Left ventricle myocardium superior (tissue), 1 donor: Measurements from ENCODE around the gene S100A5. TPM values are rescaled to one million over a fixed set of nuclear protein-coding genes. Genes with fewer than 3 reads are reported as not detected.
"Not testable (repeated sequence)": the region's sequence is repeated elsewhere in the genome, so short reads cannot be mapped to it uniquely, and the experiment has no call there.

Source experiments
- ATAC-seq: fragments of 200-7000 bp; cut with Tn5 transposase; one replicate; pipeline ENCODE4 v1.9.1; 2020; ENCODE audit warnings: mild to moderate bottlenecking, moderate library complexity
- DNase-seq: peaks from one replicate; pipeline ENCODE4 v3.0.0-alpha.2; 2020
- intact Hi-C: fragments of 100-400 bp; cut with micrococcal nuclease; formaldehyde crosslinking; loops from one replicate; pipeline ENCODE4 v1.11.0; 2022
- total RNA-seq: library from RNA; stranded (reverse); fragmentation: NEBNext Ultra II Directional; extraction: Animal tissue kit (Norgen Biotek cat#: 25700); gene quantifications from one replicate; pipeline ENCODE4 v1.2.1, GENCODE V29; 2021
- donor health status: DM: no; HTN: yes; CAD: no; lungs with severe emphysema.

Gene S100A5
- total RNA-seq, 1 donor from 2014 or later: not detected

- ATAC-seq (peak; percentile 36), DNase-seq (peak; percentile 92)
- intact Hi-C loops: no loop called here
Measured at GRCh38 chr1:153568367-153569099, 27.8 kb upstream of the S100A5 start.

DNA sequence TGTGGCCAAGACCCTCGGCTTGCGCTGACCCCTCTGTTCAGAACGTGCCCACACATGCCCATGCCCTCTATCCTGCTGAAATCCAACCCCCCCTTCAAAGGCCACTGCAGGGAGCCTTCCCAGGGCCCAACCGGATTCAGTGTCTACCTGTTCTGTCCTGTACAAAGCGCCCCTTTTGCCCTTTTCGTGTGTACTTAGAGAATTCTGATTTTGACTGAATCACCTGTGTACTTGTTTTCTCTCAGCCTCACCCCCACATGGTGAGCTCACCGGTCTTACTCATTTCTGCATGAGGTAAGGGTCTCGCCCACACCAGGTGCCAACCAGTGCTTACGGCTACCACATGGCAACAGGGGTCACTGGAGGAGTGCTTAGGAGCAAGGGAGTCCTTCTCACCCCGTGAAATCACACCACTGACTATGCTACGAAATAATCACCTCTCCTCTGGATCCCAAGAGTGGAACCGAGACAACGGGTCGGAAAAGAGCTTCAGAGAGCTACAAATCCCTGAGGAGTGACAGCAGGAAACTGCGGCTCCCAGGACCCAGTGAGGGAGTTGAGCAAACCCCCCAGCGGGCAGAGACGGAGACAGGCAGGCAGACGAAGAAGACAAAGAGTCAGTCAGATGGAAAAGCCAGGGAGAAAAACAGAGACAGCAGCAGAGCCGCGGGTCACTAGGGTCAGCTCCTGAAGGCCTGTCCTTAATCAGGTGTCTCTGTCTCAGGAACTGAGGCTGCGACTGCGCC lies 27.1 kb upstream of the S100A5 start:
- intact Hi-C loops: no loop called here
- DNase-seq (no peak), ATAC-seq (no peak)

DNA sequence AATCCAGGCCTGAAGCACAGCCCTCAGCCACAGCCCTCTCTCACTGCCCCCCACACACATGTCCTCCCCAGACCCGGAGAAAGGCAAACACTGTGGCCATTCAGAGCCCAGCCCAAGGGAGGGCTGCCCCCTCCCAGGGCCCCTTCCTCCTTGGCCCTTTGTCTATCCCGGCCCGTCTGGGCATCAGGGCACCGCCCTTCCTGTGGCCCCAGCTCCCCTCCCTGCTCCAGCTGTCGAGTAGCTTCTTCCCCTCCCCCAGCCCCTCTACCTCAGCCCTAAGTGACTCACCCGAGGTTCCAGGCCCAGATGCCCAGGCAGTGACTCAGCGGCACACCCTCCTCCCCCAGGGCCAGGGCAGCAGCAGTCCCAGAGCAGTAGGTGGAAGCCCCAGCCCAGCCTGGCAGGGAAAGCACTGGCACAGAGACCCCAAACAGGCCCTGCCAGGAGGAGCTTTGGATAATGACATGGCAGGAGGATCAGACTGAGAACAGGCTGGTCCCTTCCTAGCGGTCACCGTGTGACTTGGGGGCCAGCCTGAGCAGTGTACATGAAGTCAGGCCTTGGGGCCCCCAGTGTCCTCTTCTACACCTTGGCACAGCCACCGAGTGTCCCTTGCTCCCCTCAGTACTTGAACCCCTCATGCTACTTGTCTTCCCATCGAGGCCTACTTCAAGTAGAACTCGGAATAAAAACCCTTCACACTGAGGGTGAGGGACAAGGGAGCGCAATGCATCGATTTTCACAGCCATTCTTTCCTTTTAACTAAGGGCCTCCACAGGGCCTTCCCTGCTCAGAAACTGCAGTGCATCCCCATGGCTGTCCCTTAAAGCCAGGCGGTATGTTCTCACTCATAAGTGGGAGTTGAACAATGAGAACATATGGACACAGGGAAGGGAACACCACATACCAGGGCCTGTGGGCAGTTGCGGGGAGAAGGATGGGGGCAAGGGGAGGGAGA lies 26.0 kb upstream of the S100A5 start:
- peak; percentile 91 for DNase-seq
- intact Hi-C loops: no loop called here
- peak; percentile 94 for ATAC-seq

DNA sequence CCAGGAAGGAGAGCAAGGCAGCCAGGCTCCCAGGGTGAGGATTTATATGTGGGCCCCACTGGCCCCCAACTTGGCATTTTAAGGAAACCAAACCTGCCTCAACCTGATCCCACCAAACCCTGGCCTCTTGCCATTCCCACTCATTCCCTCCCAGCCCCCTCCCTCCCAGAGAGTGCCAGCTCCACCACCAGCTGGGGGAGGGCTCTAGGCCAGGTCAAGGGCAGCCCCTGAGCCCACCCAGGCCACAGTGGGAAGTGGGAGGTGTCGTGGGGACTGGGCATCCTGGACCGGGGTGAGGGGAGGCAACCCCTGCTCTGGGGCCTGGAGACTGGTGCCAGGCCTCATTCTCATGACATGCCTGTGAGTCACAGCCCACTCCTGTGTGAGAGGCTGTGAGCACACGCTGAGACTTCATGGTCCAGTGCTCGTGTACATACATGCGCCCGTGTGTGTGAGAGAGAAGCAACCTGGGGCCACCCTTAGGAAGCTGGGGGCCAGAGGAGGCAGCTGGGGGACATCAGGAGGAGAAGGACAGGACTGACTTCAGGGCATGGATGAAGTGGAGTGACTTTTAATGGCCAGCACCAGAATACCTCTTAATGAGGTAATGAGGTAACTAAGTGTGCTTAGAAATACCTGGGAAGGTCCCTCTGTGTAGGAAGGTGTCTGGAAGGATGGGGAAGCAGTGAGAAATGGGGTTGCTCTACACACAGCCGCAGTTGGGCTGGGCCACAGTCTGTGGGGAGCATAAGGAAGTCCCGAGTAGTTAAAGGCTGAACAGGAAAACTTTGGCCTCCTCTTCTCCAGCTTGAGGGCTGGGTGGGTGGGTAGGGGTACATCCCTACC lies 25.0 kb upstream of the S100A5 start, which contains the start of gene S100A2:
Gene S100A2, minus strand, starts transcription at position 316 of the 846 bp plus-strand sequence. CDS start 1,967 bp downstream, outside the sequence.
- ATAC-seq: peak; percentile 28
- intact Hi-C loops: no loop called here
- no peak for DNase-seq

- ATAC-seq (no peak), DNase-seq (no peak)
- intact Hi-C loops: no loop called here
Measured at GRCh38 chr1:153563991-153564390, 23.3 kb upstream of the S100A5 start.

DNA sequence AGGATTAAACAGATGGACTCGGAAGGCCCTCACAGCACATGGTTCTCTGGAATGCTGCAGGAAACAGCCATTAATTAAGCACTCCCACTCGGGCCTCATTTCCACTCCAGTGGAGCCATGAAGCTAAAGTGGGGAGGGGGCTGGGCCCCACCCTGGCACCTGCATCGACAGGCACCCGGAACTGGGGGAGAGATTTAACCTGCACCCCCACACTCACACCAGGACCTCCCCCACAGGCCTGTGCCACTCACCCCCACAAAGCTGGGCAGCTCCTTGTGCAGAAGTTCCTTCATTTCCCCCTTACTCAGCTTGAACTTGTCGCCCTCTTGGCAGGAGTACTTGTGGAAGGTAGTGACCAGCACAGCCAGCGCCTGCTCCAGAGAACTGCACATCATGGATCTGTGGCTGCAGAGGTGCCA lies 22.8 kb upstream of the S100A5 start:
- no peak for ATAC-seq
- intact Hi-C loops: no loop called here
- no peak for DNase-seq

- DNase-seq, ATAC-seq, intact Hi-C loops: not testable (repeated sequence)
Measured at GRCh38 chr1:153562021-153562420, 21.3 kb upstream of the S100A5 start.

GRCh38 chr1:153561466-153561985 lies 20.8 kb upstream of the S100A5 start:
- intact Hi-C loops: no loop called here
- ATAC-seq (no peak), DNase-seq (no peak)

GRCh38 chr1:153560771-153561465 lies 20.2 kb upstream of the S100A5 start:
- ATAC-seq (no peak), DNase-seq (peak; percentile 11)
- intact Hi-C loops: no loop called here

DNA sequence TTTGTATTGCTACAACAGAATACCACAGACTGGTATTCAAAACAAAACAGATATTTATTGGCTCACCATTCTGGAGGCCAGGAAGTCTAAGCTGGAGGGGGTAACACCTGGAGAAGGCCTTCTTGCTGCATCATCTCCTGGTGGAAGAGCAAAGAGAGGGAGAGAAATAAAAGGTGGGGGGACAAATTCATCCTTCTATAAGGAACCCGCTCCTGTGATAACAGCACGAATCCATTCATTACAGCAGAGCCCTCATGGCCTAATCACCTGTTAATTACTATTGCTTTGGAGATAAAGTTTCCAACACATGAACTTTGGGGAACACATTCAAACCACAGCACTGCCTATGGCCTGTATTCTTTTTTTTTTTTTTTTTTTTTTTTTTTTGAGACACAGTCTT lies 19.5 kb upstream of the S100A5 start:
- ATAC-seq (no peak), DNase-seq (no peak)
- intact Hi-C loops: no loop called here

GRCh38 chr1:153557877-153558276 lies 17.1 kb upstream of the S100A5 start:
- no peak for ATAC-seq

GRCh38 chr1:153556348-153556747 lies 15.6 kb upstream of the S100A5 start:
- DNase-seq: no peak
- intact Hi-C loops: no loop called here
- no peak for ATAC-seq

More at GRCh38 chr1:153557877-153558276, 17.1 kb upstream of the S100A5 start:
- DNase-seq: no peak
- intact Hi-C loops: no loop called here

DNA sequence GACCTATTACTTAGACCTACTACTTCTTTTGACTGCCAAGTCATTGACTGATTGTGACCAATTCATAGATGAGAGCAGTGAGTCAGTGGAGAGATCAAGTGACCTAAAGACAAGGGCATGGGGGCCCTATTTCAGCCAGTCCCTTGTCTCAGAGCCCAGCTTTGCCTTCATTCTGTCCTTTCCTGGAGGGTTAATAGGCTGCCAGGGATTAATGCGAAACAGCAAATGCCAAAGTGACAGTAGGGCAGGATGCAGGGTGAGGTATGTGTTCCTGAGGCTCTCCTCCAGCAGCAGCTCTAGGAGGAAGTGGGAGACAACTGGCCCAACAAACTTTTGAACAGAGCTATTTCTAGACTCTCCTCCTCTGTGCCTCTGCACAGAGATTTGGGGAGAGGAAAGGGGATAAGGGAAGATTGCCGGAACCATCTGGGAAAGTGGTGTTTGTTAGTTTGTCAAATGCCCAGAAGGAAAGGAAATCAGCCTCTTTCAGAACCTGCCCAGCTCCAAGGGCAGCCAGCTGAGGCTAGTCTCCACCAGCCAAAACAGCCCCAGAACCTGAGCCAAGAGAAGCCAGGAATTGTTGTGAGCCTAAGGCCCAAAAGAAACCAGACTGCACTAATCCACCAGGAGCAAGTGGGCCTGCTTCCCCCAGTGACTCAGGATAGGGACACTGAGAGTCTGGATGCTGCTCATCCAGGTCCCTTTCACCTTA lies 13.3 kb upstream of the S100A5 start:
- DNase-seq: peak; percentile 23
- peak; percentile 23 for ATAC-seq
- intact Hi-C loops: no loop called here

DNA sequence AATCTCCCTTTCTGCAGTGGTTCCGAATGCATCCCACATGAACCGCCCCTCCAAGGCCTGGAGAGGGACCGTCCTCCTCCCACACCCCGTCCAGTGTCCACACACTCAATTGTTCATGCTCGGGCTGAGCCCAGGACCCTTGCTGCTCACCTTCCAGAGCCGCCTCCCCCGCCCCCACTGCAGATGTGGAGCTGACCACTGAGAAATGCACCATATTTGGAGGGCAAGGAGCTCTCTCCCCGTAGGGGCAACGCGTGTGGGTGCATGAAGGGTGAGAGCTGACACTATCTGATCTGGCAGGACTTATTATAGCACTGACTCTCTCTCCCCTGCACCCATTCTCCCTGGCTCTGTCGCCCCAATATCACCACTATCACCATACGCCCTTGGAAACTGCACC lies 12.4 kb upstream of the S100A5 start:
- intact Hi-C loops: no loop called here
- no peak for ATAC-seq
- DNase-seq: peak; percentile 10

DNA sequence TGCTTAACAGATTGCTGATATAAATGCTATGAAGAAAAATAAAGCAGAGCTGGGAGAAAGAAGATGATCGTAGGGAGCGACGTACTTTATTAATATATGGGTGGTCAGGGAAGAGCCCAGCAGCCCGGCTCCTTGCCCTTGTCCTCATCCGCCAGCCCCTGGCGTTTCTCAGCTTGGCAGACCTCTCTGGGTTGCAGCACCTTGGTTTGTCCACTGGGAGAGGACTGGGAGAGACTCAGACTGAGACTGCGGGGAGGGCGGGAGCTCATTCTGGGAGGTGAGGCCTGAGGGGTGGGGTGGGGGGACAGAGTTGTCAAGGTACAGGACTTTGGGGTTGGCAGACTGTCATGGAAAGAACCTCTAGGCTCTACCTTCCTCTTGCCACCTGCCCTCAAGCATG lies 11.6 kb upstream of the S100A5 start:
- ATAC-seq (no peak), DNase-seq (peak; percentile 22)
- intact Hi-C loops: no loop called here

GRCh38 chr1:153550827-153551500 lies 10.2 kb upstream of the S100A5 start:
- intact Hi-C loops: no loop called here
- DNase-seq: peak; percentile 26
- ATAC-seq: no peak

GRCh38 chr1:153550398-153550758 lies 9.6 kb upstream of the S100A5 start:
- intact Hi-C loops: no loop called here
- ATAC-seq: no peak
- DNase-seq: peak; percentile 1
